ENCODE results near the gene TRRAP.

Gene TRRAP

DNA sequence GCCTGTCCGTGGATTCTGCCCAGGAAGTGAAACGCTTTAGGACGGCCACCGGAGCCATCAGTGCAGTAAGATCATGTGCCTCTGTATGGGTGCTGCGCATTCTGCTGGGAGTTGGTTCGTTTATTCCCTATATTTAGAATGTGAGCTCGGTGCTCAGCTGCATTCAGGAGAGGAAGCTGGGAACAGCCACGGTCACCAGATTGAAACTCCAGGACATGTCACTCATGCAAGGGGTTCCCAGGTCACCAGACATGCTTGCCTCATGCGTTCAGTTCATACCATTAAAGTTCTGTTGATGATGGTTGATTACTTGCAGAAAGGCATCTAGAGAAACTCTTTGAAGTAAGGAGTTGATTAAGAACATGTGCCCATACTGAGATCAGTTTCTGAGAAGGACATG lies 78.1 kb downstream of the TRRAP start:
- H3K4me3 ChIP-seq (ENCODE audit: low read depth, low read length) = no peak overlapping the region
- peaks cover 70% of the 10 kb centered on the region for H3K36me3 ChIP-seq (replicated peaks)
- no peak overlapping the region for H3K27ac ChIP-seq
- H3K27me3 ChIP-seq (replicated peaks) = no peaks in the 10 kb centered on the region
- TF ChIP-seq CTCF (IDR thresholded peaks at IDR 0.05; ENCODE audit: low read depth, low read length, missing control alignments) = no peak
- in situ Hi-C loops (cut with HindIII; ENCODE audit: low pct_ligation_motif_present, low sequenced_read_pairs) = no loop called here
- no peak for DNase-seq

- H3K36me3 ChIP-seq (replicated peaks) = peaks cover 67% of the 10 kb centered on the region
- no peak overlapping the region for H3K27ac ChIP-seq
- no peak overlapping the region for H3K4me3 ChIP-seq (ENCODE audit: low read depth, low read length)
- in situ Hi-C loops (cut with HindIII; ENCODE audit: low pct_ligation_motif_present, low sequenced_read_pairs) = no loop called here
- no peak for TF ChIP-seq CTCF (IDR thresholded peaks at IDR 0.05; ENCODE audit: low read depth, low read length, missing control alignments)
- no peak for DNase-seq
- H3K27me3 ChIP-seq (replicated peaks) = no peaks in the 10 kb centered on the region
Measured at GRCh38 chr7:98956937-98957336, 78.6 kb downstream of the TRRAP start.

DNA sequence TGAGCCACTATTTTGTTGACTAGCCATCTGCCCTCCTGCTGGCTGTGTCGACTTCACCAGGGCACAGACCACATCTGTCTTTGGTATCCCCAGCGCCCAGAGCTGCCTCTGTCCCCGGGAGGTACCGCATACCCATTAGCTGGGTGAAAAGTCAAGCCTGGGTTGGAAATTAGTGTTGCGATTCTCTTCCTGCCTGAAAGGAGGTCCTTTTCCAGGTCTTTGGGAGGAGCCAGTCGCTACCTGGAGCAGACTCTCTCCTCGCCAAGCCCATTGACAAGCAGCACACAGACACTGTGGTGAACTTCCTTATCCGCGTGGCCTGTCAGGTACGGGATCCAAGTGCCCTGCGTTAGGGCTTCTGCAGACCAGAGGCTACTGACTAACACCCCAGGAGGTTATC lies 79.4 kb downstream of the TRRAP start:
- no peaks in the 10 kb centered on the region for H3K27me3 ChIP-seq (replicated peaks)
- no peak for TF ChIP-seq CTCF (IDR thresholded peaks at IDR 0.05; ENCODE audit: low read depth, low read length, missing control alignments)
- in situ Hi-C loops (cut with HindIII; ENCODE audit: low pct_ligation_motif_present, low sequenced_read_pairs) = no loop called here
- H3K27ac ChIP-seq = no peak overlapping the region
- H3K4me3 ChIP-seq (ENCODE audit: low read depth, low read length) = no peak overlapping the region
- H3K36me3 ChIP-seq (replicated peaks) = peaks cover 69% of the 10 kb centered on the region
- no peak for DNase-seq

DNA sequence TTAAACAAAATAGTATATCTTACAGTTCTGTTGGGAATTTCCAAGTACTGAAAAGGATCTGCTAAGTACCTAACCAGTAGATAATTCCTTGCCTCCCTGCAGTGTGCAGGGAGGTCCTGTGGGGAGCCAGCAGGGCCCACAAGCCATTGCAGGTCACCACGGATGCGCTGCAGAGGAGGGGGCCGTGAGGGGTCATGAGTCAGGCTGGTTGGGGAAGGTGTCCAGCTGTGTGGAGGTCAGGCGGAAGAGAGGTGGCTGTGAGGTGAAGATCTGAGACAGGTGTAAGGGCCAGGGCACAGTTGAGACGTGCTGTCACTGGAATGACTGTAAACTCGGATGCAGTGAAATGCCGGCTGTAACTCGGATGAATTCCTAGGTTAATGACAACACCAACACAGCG lies 80.6 kb downstream of the TRRAP start:
- DNase-seq = no peak
- Histone ChIP-seq H3K36me3 (replicated peaks) (peaks cover 68% of the 10 kb centered on the region), H3K4me3 (ENCODE audit: low read depth, low read length) (no peak overlapping the region), H3K27ac (no peak overlapping the region), H3K27me3 (replicated peaks) (no peaks in the 10 kb centered on the region)
- no peak for TF ChIP-seq CTCF (IDR thresholded peaks at IDR 0.05; ENCODE audit: low read depth, low read length, missing control alignments)
- in situ Hi-C loops (cut with HindIII; ENCODE audit: low pct_ligation_motif_present, low sequenced_read_pairs) = no loop called here

- peaks cover 73% of the 10 kb centered on the region for H3K36me3 ChIP-seq (replicated peaks)
- no peak for TF ChIP-seq CTCF (IDR thresholded peaks at IDR 0.05; ENCODE audit: low read depth, low read length, missing control alignments)
- in situ Hi-C loops (cut with HindIII; ENCODE audit: low pct_ligation_motif_present, low sequenced_read_pairs) = no loop called here
- DNase-seq = no peak
- no peak overlapping the region for H3K27ac ChIP-seq
- no peaks in the 10 kb centered on the region for H3K27me3 ChIP-seq (replicated peaks)
- no peak overlapping the region for H3K4me3 ChIP-seq (ENCODE audit: low read depth, low read length)
Measured at GRCh38 chr7:98963305-98963704, 85.0 kb downstream of the TRRAP start.

DNA sequence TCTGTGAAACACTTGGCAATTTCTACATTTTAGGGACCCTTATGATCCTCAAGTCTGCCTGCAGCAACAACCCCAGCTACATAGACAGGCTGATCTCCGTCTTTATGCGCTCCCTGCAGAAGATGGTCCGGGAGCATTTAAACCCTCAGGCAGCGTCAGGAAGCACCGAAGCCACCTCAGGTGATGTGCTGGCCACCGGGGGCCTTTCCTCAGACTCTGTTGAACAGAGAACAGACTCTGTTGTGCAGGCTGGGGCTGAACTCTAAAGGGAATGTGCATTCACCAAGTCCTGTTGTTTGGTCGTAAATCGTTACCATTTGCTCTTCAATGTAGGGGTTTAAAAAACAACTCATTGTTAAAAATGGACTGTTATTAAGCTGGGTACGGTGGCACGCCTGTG lies 86.3 kb downstream of the TRRAP start:
- TF ChIP-seq CTCF (IDR thresholded peaks at IDR 0.05; ENCODE audit: low read depth, low read length, missing control alignments) = no peak
- in situ Hi-C loops (cut with HindIII; ENCODE audit: low pct_ligation_motif_present, low sequenced_read_pairs) = no loop called here
- Histone ChIP-seq H3K27ac (no peak overlapping the region), H3K27me3 (replicated peaks) (no peaks in the 10 kb centered on the region), H3K36me3 (replicated peaks) (peaks cover 74% of the 10 kb centered on the region), H3K4me3 (ENCODE audit: low read depth, low read length) (no peak overlapping the region)
- DNase-seq = no peak
